ENCODE data around the gene IGHMBP2. TPM values are rescaled to one million over a fixed set of nuclear protein-coding genes. Genes with fewer than 3 reads are reported as not detected.

Gene IGHMBP2
- total RNA-seq, 1 experiment from 2014 or later: 19.3 TPM

DNA sequence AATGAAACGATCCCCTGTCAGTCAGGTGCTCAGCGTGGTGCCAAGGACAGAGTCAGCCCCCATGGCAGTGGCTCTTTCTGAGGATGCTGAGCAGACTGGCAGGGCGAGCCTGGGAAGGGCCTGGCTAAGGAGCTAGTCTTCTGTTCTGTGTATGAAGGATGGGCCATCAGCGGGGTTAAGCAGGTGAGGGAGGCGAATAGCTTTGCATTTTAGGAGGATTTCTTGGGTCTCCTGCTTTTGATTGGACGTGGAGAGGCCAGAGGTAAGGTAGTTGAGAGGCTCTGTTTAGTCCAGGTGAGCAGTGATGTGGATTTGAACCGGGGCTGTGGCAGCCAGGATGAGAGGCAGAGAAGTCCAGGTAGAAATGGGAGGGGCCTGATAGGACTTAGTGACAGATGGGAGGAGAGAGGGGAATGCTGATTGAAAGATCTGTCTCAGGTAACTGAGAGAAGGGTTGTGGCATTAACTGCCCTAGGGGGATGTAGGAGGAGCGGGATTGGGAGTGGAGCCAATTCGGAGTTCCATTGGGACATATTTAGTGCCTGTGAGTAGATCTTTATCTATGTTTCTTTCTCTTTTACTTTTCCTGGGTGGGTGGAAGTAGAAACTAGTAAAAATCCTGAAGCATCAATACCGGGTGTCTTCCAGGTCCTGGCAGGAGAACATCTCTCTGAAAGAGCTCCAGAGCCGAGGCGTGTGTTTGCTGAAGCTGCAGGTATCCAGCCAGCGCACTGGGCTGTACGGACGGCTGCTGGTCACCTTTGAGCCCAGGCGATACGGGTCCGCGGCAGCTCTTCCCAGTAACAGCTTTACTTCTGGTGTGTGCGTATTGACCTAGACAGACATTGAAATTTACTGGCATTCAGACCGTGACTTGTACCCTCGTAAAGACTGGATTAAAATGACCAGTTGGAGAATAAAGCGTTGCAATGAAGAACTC lies 2.0 kb downstream of the IGHMBP2 start:
- peak overlapping the region; percentile 82 for H3K9ac ChIP-seq (ENCODE audit: low read length)
- BruUV-seq (replicated peaks): no TSS peak
- TF ChIP-seq POLR2A (IDR thresholded peaks at IDR 0.05; ENCODE audit: borderline replicate concordance, extremely low read depth, insufficient read depth, insufficient read length) (no peak), JUND (IDR thresholded peaks at IDR 0.05) (no peak), ELF1 (IDR thresholded peaks at IDR 0.05; ENCODE audit: borderline replicate concordance, low read depth) (no peak), CEBPB (IDR thresholded peaks at IDR 0.05; ENCODE audit: low read depth) (no peak), ZFX (IDR thresholded peaks at IDR 0.05) (no peak), FOSL1 (IDR thresholded peaks at IDR 0.05; ENCODE audit: low read depth) (no peak), EZH2phosphoT487 (IDR thresholded peaks at IDR 0.05; ENCODE audit: borderline replicate concordance) (no peak), SRF (IDR thresholded peaks at IDR 0.05; ENCODE audit: low read depth) (no peak), EGR1 (IDR thresholded peaks at IDR 0.05; ENCODE audit: low read depth) (no peak)
- TF ChIP-seq, protein P1, sequence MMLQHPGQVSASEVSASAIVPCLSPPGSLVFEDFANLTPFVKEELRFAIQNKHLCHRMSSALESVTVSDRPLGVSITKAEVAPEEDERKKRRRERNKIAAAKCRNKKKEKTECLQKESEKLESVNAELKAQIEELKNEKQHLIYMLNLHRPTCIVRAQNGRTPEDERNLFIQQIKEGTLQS (IDR thresholded peaks at IDR 0.05): no peak
- TF ChIP-seq, protein P2, sequence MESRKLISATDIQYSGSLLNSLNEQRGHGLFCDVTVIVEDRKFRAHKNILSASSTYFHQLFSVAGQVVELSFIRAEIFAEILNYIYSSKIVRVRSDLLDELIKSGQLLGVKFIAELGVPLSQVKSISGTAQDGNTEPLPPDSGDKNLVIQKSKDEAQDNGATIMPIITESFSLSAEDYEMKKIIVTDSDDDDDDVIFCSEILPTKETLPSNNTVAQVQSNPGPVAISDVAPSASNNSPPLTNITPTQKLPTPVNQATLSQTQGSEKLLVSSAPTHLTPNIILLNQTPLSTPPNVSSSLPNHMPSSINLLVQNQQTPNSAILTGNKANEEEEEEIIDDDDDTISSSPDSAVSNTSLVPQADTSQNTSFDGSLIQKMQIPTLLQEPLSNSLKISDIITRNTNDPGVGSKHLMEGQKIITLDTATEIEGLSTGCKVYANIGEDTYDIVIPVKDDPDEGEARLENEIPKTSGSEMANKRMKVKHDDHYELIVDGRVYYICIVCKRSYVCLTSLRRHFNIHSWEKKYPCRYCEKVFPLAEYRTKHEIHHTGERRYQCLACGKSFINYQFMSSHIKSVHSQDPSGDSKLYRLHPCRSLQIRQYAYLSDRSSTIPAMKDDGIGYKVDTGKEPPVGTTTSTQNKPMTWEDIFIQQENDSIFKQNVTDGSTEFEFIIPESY (IDR thresholded peaks at IDR 0.05; ENCODE audit: extremely low read depth, insufficient replicate concordance, low read length): no peak
- H3K27ac ChIP-seq (ENCODE audit: low read depth, low read length): no peak overlapping the region
- H3K27me3 ChIP-seq (ENCODE audit: insufficient read depth, low read length): no peaks in the 10 kb centered on the region
- peak overlapping the region; percentile 80 for H3K4me2 ChIP-seq (ENCODE audit: low read length)
- H3K4me1 ChIP-seq (ENCODE audit: control insufficient read depth in 1 of 2, insufficient read depth in 2 of 2, low read length in 2 of 2): peaks cover 13 to 25% of the 10 kb centered on the region in 2 experiments; a peak in 3 of 4 replicates
- peak overlapping the region; percentile 79 to 91 for H3K4me3 ChIP-seq (replicated peaks in 1 of 2; ENCODE audit: low read depth in 1 of 2, low read length in 2 of 2)
- H3K9me2 ChIP-seq (ENCODE audit: insufficient read depth): no peaks in the 10 kb centered on the region
- ChIA-PET RAD21 (ENCODE audit: low non-redundant PET in 1 of 2, low total read pairs in 2 of 2, uncharacterized antibody in 2 of 2, unreplicated experiment in 2 of 2) (no interaction called here), CTCF (no interaction called here), POLR2A (no interaction called here)
- H3K9me3 ChIP-seq (ENCODE audit: control insufficient read depth in 1 of 2, insufficient read depth in 1 of 2, low read depth in 1 of 2, low read length in 2 of 2): no peaks in the 10 kb centered on the region
- H3K36me3 ChIP-seq (ENCODE audit: control insufficient read depth in 1 of 2, insufficient read depth in 2 of 2, low read length in 2 of 2): peaks cover 12 to 19% of the 10 kb centered on the region in 2 experiments; a peak in 3 of 4 replicates
- no peaks in the 10 kb centered on the region; the same call in 1 of the 2 replicates for H4K20me1 ChIP-seq (ENCODE audit: insufficient read depth)
- H2AFZ ChIP-seq (ENCODE audit: low read depth, low read length, poor library complexity, severe bottlenecking): no peak overlapping the region
- intact Hi-C loops (cut with micrococcal nuclease): loop anchor here (2.0 kb wide), 1 partner anchor 139 kb away; no protein-coding TSS in a partner anchor
- ATAC-seq (no peak), DNase-seq (ENCODE audit: low read depth, low spot score) (no peak)
- peaks cover 59% of the 10 kb centered on the region for H3K79me2 ChIP-seq (ENCODE audit: insufficient read depth, low read length)

Data from HCT116 (cell line).